HPDE6-E6E7 (cell line): ENCODE data around the gene RALGAPB.
A peak's percentile ranks its signal among the peaks of the same experiment; 100 is the strongest.
"Not testable (repeated sequence)": the region's sequence is repeated elsewhere in the genome, so short reads cannot be mapped to it uniquely, and the experiment has no call there.

Source experiments
- DNase-seq: peaks from one replicate; pipeline ENCODE4 v3.0.0; 2011; ENCODE audit warnings: missing footprints; ENCODE audit errors: extremely low spot score

The RALGAPB gene

DNA sequence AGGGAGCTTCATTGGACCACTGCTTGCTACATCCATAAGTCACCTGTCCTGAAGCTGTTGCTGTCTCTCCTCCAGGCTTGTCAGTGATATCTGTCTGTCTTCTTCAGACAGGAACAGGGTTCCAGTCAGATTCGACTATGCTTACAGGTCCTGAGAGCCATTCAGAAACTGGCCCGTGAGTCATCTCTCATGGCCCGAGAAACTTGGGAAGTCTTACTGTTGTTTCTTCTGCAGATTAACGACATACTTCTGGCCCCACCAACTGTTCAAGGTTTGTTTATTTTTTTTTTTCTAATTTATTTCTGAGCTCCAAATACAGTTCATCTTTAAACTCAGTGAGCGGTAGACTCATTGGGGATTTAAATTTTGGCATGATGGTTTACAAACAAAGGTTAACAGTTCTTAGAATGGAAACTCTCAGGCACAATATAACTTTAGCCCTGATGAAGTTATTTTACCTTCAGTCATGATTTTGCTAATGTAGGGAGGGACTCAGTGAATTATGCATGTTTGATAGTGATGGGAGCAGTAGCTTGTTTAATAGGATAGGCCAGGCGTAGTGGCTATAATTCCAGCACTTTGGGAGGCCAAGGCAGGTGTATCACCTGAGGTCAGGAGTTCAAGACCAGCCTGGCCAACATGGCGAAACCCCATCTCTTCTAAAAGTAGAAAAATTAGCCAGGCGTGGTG lies 24.7 kb downstream of the RALGAPB start:
- no peak for DNase-seq

DNA sequence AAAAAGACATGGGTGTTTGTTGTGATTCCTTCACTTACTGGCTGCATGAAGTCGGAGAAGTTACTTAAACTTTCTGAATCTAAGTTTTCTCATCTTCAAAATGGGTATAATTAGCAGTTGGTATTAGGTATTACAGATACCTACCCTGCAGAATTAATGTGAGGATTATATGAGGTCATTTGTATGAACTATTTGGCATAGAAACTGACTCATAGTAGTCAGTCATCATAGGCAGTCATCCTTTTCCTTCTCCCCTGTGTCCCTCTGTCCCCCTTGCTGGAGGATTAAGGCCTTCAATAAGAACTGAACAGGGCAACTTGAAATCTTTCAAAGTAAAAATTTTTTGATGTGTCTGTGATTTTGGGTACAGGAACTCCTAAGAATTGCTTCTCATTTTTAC lies 26.3 kb downstream of the RALGAPB start:
- no peak for DNase-seq

DNA sequence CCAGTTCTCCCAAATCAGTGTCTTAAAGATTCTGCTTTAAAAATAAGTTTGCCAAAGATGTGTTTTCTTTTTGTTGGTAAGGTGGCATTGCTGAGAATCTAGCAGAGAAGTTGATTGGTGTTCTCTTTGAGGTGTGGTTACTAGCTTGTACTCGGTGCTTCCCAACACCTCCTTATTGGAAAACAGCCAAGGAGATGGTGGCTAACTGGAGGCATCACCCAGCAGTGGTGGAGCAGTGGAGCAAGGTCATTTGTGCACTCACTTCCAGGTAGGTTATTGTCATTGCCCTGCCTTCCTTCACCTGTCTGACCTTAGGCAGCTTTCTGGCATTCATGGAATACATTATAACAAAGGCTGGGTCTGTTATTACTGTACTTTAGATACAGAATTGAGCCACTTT lies 26.7 kb downstream of the RALGAPB start:
- no peak for DNase-seq

DNA sequence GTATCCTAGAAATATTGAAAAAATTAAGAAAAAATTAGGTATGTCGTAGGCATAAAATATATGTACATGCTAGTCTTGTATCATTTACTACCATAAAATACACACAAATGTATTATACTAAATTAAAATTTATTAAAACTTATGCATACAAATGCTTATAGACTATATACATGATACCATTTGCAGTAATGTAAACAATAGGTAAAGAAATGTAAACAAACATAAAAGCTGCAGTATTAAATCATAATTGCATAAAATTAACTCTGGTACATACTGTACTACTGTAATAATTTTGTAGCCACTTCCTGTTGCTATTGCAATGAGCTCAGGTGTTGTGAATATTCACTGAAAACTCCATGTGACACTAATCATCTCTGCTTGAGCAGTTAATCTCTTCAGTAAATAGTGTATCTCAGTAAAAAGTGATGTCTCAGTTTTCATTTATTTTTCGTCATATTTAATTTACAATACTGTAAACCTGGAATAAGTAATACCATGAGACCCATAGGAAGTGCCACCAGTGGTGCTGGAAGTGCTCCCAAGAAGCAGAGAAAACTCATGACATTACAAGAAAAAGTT lies 29.3 kb downstream of the RALGAPB start:
- DNase-seq: no peak

DNA sequence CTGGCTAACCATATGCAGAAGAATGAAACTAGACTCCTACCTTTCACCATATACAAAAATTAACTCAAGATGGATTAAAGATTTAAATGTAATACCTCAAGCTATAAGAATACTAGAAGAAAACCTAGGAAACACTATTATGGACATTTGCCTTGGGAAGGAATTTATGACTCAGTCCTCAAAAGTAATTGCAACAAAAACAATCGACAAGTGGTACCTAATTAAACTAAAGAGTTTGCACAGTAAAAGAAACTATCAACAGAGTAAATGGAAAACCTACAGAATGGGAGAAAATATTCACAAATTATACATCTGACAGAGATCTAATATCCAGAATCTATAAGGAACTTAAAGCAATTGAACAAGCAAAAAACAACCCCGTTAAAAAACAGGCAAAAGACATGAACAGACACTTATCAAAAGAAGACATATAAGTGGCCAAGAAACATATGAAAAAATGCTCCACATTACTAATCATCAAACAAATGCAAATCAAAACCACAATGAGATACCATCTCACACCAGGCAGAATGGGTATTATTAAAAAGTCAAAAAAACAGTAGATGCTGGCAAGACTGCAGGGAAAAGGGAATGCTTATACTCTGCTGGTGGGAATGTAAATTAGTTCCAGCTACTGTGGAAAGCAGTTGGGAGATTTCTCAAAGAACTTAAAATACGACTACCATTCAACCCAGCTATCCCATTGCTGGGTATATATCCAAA lies 31.9 kb downstream of the RALGAPB start:
- no peak for DNase-seq

DNA sequence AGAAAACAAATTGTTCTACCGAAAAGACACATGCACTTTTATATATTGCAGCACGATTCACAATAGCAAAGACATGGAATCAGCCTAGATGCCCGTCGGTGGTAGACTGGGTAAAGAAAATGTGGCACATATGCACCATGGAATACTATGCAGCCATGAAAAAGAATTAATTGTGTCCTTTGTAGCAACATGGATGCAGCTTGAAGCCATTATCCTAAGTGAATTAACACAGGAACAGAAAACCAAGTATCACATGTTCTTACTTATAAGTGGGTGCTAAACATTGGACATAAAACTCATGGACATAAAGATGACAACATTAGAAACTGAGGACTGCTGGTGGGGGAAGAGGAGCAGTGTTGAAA lies 32.4 kb downstream of the RALGAPB start:
- no peak for DNase-seq

DNA sequence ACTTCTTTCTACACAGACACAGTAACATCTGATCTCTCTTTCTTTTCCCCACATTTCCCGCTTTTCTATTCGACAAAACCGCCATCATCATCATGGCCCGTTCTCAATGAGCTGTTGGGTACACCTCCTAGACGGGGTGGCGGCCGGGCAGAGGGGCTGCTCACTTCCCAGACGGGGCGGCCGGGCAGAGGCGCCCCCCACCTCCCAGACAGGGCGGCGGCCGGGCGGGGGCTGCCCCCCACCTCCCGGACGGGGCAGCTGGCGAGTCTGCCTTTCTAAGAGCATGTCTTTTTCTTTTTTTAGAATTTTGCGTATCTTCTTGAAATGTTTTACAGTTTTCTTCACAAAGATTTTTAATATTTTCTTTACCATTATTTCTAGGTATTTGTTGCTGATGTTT lies 39.1 kb downstream of the RALGAPB start:
- not testable (repeated sequence) for DNase-seq

DNA sequence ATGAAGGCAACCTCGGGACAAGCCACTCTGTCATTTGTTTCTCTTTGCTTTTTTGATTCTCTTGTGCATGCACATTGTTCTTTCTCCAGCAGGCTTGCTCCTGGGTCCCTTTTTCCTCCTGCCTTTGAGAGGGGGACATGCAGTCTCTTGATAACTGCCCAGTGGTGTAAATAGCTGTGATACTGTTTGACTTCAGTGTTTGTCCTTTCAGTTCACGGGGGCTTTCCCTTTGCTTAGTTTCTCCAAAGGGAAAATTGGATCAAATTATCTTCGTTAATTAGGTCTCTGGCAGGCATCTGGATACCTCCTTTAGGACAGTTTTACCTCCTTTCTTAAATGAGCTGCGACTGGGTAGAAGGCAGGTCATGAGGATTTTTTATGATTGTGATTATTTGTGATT lies 41.5 kb downstream of the RALGAPB start:
- DNase-seq: no peak

DNA sequence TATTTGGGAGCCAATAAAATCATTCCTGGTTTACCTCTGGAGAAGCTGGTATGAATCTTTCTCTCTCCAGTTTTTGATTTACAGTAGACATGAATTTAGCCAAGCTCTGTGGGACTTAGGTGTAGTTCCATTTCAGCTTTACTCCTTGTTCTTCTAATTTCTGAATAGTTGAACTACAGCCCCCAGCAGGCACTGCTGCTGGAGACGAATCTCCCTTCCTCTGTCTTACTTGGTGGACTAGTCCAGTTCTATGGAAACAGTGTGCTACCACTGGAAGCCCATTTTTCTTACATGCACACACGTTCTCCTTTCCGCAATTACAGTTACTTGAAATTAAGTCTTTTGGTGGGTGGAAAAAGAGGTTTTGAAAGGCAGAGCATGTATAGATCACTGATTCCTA lies 42.3 kb downstream of the RALGAPB start:
- DNase-seq: no peak

DNA sequence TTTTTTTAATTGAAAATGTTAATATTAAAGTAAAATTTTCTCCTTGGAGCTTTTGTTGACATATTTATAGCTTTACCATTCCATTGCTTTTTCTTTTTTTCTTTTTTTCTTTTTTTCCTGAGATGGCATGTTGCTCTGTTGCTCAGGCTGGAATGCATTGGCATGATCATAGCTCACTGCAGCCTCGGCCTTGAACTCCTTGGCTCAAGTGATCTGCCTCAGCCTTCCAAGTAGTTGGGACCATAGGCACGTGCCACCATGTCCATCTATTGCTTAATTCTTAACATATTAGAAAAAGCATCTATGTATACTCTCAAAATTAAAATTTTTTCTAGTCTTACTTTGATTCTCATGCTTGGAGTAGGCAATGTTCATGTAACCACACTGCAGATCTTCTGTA lies 43.0 kb downstream of the RALGAPB start:
- DNase-seq: no peak

DNA sequence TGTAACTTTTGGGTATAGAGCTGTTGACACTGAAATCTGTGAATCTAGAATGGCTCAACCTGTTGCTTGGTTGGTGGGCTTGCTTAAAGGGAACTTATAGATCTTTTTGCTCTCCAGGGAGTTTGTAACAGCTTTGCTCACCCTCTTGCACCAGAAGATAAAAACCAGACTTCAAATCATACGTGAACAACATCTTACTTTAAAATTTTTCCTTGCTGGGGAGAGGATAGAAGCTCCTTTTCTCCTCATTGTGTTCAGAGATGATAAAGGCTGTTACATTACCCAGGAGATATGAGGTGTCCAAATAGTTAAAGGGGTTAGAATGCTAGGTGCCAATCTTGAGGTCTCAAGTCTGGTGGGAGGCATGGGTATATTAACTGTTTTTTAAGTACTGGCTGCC lies 46.8 kb downstream of the RALGAPB start:
- DNase-seq: no peak

DNA sequence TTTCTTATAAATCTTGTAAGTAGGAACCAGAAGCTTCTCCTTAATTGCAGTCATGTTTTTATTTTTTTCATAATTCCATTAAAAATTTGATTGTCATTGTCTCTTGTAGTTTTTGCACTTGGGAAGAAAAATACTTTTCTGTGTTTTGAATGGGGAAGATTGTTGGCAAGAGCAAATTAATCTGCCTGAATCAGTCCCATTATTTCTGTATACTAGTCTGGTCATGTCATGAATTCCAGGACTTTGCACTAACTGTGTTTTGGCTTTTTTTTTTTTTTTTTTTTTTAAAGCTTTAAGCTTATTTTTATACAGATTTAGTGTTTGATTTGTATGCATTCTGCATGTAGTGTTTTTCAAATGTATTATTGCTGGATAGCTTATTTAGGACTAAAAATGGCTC lies 47.6 kb downstream of the RALGAPB start:
- no peak for DNase-seq

DNA sequence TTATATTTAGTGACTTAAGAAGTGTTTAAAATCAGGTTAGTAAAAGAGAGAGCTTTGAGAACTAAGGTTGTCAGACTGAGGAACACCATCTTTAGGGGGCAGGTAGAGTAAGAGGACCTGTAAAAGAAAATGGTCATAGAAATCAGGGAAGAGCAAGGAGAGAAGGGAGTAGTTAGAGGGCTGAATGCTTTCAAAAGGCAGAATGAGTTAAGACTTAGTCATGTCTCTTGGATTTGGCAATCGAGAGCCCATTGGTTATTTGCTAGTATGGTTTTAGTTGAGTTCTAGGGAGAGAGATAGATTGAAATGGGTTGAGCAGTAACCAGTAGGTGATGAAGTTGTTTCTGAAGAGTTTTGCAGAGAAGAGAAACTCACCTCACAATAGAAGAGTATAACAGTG lies 51.1 kb downstream of the RALGAPB start:
- DNase-seq: peak; percentile 89

DNA sequence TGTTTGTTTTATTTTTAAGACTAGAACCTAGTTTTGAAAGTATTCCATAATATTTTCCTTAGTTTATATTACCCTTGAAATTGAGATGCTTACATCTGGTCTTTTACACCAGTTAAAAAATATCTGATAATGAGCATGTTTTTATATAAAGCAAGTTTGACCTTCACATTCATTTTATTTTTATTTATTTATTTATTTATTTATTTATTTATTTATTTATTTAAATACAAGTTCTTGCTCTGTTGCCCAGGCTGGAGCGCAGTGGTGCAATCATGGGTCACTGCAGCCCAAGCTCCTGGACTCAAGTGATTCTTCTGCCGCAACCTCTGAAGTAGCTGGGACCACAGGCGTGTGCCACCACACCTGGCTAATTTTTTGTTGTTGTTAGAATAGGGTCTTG lies 55.5 kb downstream of the RALGAPB start:
- no peak for DNase-seq

DNA sequence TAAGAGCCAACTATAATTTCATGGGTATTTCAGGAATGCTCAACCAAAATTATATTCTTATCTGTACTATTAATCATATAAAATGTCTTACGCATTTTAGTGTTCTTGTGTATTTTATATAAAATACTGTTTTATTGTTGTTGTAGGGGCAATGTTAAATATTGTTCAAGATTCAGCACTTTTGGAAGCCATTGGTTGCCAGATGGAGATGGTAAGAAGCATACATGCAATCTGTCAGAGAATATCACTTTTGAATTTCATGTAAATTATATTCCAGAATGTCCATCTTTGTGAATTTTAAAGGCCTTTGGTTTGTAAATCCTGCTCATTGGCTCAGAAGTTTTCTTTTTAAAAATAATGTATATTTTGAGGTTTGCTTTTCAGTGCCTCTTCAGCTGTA lies 58.4 kb downstream of the RALGAPB start:
- DNase-seq: no peak

DNA sequence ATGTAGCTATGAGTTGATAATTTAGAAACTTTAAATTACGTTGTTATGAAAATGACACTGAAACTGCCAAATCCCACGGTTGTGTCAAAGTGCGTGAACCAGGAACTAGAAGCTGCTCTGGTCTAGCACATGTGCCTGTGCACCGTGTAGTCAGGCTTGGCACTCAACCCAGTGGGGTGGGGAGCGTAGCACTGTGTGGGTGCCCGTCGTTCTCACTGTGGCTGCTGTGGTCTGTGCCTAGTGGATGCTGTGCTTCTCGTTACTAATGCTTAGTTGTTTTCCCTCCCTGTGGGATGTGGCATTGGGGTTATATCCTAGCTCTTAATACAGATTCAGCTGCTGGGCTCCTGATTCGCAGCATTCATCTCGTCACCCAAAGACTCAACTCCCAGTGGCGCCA lies 62.1 kb downstream of the RALGAPB start:
- DNase-seq: no peak

DNA sequence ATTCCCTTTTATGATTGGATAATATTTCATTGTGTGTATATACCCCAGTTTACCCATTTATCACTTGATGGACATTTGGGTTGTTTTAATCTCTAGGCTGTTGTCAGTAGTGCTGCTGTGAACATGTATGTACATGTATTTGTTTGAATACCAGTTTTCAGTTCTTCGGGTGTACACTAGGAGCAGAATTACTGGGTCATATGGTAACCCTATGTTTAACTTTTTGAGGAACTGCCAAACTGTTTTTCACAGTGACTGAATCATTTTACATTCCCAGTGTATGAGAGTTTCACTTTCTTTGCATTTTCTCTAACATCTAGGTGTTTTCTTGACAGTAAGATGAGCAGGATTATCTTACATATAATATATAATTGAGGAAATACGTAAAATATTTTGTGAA lies 63.7 kb downstream of the RALGAPB start:
- DNase-seq: peak; percentile 73

DNA sequence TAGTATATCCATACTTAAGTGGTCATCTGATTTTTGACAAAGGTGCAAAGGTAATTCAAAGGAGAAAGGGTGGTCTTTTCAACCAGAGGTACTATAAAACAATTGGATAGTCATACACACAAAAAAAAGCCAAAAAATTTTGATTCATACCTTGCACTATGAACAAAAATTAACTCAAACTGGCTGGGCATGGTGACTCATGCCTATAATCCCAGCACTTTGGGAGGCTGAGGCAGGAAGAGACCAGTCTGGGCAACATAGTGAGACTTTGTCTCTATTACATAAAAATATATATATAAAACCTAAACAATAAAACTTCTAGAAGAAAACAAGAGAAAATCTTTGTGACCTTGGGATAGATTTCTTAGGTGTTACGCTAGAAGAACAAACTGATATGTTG lies 64.5 kb downstream of the RALGAPB start:
- DNase-seq: no peak

DNA sequence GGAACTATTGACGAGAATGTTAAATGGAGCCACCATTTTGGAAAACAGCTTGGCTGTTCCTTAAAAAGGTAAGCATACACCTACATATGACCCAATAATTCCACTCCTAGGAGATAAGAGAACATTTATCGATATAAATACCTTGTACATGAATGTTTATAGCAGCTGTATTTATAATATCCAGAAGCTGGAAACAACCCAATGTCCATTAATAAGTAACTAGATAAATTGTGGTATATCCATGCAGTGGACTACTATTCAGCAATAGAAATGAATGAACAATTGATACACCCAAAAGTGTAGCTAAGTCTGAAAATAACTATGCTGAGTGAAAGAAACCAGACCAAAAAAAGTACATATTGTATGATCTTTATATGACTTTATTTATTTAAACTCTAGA lies 66.1 kb downstream of the RALGAPB start:
- DNase-seq: no peak

DNA sequence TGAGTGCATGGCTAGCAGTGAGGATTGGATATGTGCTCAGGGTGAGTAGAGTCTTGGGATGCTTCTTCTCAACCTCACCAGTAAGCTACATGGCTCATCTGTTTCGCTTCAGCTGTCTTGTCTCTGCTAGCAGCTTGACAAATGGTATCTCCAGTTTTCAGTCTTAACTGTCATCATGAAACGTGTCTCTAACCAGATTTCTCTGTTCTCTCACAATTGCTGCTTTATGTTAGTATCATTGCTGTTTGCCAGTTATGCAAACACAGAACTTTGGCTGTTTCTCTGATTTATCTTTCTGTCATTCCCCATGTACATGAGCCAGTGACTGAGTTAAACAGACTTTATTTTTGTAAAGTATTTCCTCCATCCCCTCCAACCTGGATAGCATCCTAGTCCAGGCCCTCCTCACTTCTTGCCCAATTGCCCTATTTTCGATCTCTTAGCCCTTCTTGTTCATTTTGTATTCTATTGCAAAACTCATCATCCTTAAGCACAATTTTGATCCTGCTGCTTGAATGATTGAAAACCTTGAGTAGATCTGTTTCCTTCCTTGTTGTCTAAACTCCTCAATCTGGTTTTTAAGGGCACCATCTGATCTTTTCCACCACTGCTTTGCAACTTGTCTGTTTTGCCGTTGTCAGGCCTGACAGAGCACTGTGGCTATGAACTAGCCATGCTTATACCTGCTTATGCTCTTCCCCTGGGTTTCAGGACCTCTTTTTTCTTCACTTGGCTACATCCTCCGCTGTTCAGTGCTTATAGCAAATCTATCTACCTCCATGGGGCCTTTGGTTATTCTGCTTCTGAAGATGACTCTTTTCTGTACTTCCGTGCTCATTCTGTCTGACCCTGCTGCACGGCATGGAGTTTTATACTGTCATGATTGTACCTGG lies 70.6 kb downstream of the RALGAPB start:
- no peak for DNase-seq

DNA sequence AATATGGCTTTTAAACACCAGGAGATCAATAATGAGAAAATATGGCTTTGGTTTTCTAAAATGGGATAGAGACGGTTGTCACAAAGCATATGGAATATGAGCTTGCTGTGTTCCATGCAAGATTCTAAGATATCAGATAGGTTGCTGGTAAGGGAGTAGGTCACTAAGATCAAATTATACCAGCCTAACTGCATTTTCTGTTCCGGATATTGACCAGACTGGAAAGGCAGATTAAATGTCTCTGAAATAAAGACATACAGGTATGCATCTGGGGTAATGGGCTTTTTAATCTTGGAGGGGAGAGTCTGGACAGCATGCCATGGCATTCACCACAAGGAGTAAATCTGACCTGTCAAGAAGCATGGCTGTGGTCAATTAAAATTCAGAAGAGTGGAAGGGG lies 73.1 kb downstream of the RALGAPB start:
- no peak for DNase-seq

DNA sequence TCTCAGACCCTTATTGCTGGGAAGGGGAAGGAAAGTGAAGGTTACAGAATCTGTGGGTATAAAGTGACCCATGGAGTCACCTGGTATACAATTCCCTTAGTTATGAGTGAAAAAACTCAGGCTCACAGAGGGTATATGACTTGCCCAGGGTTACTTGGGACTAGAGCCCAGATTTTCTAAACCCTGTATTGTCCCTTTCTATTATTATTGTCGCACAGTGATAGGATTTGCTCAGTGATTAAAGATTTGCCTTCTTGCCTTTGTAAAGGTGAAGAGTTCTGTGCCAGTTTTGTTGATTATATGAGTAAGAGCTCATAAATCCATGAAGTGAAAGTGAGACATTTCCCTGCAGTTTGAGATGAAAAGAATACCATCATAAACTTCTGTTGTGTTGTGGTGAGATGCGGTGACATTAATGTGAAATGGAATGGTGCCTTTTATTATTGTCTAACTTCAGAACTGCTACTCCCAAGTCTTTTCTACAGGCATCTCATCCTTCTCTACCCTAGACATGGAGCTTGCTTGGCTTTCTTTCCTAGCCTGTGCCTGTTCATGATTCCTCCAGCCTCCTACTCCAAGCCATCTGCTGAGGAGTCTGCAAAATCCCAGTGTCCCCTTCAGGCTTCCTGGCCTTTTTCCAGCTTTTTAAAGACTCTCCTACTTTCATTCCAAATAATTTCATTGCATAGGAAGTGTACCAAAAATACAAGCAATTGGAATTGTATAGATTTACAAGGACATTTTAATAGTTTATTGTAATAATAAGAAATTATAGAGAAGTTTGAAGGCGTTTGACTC lies 74.8 kb downstream of the RALGAPB start:
- DNase-seq: no peak
